NCI-H446 (cell line): ENCODE data around the gene RERE.

Experiments
- DNase-seq, 2 experiments: peaks; one replicate each; lab custom pipeline; 2025; lab: John Stamatoyannopoulos, UW

Gene RERE

GRCh38 chr1:8664887-8665286 lies 152.6 kb downstream of the RERE start:
- no peak for DNase-seq

GRCh38 chr1:8663915-8664329 lies 153.5 kb downstream of the RERE start:
- DNase-seq, result no peak

- DNase-seq, result peak; percentile 25 to 58
These were observed 154.2 kb downstream of the RERE start for GRCh38 chr1:8663090-8663802.

GRCh38 chr1:8662380-8663072 lies 154.9 kb downstream of the RERE start:
- no peak for DNase-seq

GRCh38 chr1:8661185-8662110 lies 156.0 kb downstream of the RERE start:
- peak; percentile 64 to 73 for DNase-seq

GRCh38 chr1:8660411-8660828 lies 157.0 kb downstream of the RERE start:
- DNase-seq, result peak; percentile 51 to 85

- DNase-seq, result no peak
These were observed 157.8 kb downstream of the RERE start for GRCh38 chr1:8659593-8659992.

GRCh38 chr1:8653878-8654277 lies 163.6 kb downstream of the RERE start:
- no peak for DNase-seq

- no peak for DNase-seq
These were observed 164.9 kb downstream of the RERE start for GRCh38 chr1:8652467-8653046.

- DNase-seq, result no peak
These were observed 165.5 kb downstream of the RERE start for GRCh38 chr1:8651962-8652361.

GRCh38 chr1:8651236-8651890 lies 166.1 kb downstream of the RERE start:
- DNase-seq, result no peak

- no peak for DNase-seq
These were observed 167.6 kb downstream of the RERE start for GRCh38 chr1:8649875-8650274.

- peak; percentile 16 to 42 for DNase-seq
These were observed 168.4 kb downstream of the RERE start for GRCh38 chr1:8649027-8649426.

GRCh38 chr1:8646996-8647395 lies 170.4 kb downstream of the RERE start:
- DNase-seq, result no peak

- no peak for DNase-seq
These were observed 171.3 kb downstream of the RERE start for GRCh38 chr1:8646189-8646588.

GRCh38 chr1:8643542-8644536 lies 173.6 kb downstream of the RERE start:
- peak; percentile 29 to 58 for DNase-seq

GRCh38 chr1:8642114-8642513 lies 175.3 kb downstream of the RERE start:
- DNase-seq, result no peak

- DNase-seq, result no peak
These were observed 176.0 kb downstream of the RERE start for GRCh38 chr1:8641377-8641997.

GRCh38 chr1:8640950-8641349 lies 176.5 kb downstream of the RERE start:
- DNase-seq, result peak; percentile 8 to 17

GRCh38 chr1:8639148-8639547 lies 178.3 kb downstream of the RERE start:
- no peak for DNase-seq
